Occipital lobe (tissue), 2 donors: ENCODE results near the gene ITGA1. TPM values are rescaled to one million over a fixed set of nuclear protein-coding genes. Genes with fewer than 3 reads are reported as not detected.
"Not testable (repeated sequence)": the region's sequence is repeated elsewhere in the genome, so short reads cannot be mapped to it uniquely, and the experiment has no call there.

Source experiments
- DNase-seq: peaks from one replicate; lab custom pipeline; 2025; lab: John Stamatoyannopoulos, UW
- total RNA-seq: library from RNA; depleted of rRNA; stranded (reverse); fragments of >200 nt; gene quantifications from one replicate; pipeline ENCODE4 v1.2.3, GENCODE V29; 2014

ITGA1 gene
- total RNA-seq, 1 donor from 2014 or later: 7.2 TPM

DNA sequence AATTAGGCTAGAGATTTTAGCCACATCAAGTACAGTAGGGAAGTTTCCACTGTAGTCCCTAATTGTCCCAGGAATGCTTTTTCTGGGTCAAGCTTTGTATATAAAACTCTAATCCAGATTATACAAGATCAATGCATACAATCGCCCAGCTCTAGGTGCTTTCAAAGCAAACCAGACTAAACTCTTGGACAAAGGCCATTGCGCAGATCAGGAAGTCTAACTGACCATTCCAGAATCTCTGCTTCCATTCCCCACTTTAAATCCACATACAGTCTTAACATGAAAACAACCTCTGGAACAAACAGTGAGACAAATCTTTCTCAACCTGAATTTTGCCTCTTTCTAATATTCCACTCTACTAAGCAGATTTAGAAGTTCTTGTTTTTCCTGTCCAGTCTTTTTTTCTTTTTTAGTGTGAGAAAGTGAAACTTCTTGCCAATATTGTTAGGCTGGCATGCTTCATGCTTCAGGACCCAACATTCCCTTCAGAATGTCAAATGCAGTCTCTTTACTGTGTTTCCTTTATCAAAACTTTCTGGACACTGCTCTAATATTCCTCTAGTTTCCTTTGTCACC, 76.1 kb downstream of the ITGA1 start:
- DNase-seq: no peak

DNA sequence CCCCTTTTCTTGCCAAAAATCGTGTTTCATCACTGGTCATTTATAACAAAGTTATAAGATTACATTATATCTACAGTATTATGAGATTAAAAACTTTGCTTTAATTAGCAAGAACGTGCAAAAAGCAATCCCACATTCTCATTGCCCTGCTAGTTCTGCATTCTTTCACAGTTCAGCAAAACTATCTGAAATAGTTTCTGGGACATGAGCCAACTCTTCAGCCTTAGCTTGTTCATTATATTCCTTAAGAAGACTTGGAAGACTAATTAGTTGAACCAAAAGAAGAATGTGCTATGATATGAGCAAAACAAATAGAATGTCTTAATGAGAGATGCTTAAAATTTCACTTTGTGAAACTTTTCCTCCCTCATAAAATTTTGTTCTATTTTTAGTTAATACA, 76.7 kb downstream of the ITGA1 start:
- DNase-seq: no peak

DNA sequence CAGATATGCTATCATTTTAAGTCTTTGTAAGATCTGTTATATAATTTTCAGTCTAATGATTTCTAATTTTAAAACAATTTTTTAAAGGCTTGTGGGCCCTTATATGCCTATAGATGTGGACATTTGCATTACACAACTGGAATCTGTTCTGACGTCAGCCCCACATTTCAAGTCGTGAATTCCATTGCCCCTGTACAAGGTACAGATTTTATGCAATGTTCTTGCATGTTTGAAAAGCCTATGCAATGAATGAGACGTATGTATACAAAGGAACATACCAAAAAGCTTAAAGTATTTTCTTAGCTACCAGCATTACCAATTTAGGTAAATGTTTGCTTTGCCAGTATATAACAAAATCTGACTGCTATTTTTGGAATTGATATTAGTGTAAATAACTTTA, 77.2 kb downstream of the ITGA1 start:
- DNase-seq: no peak

DNA sequence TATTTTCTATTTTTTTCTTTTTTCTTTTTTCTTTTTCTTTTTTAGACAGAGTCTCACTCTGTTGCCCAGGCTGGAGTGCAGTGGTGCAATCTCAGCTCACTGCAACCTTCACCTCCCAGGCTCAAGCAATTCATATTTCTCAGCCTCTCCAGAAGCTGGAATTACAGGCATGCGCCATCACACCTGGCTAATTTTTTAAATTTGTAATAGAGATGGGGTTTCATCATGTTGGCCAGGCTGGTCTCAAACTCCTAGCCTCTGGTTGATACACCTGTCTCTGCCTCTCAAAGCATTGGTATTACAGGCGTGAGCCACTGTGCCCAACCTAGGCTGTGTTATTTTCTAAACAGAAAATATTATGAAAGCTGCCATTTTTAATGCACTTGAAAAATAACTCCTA, 78.3 kb downstream of the ITGA1 start:
- not testable (repeated sequence) for DNase-seq

DNA sequence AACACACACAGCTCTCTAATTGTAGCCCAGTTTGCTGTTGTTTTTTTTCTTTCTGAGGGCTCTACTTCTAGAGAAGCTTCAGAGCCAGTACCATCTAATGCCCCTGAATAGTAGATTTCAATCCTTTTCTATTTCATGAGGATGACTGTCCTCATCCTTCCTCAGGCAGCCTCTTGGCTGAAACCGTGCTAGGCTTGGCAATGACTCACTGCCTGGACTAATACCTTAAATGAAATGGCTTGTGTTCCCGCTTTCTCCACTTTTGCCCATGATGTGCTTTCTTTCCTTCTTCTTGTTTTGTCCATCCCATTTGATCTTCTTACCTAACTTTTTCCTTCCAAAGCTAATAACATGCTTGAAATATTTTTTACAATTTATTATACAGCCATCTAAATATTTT, 80.1 kb downstream of the ITGA1 start:
- no peak for DNase-seq

DNA sequence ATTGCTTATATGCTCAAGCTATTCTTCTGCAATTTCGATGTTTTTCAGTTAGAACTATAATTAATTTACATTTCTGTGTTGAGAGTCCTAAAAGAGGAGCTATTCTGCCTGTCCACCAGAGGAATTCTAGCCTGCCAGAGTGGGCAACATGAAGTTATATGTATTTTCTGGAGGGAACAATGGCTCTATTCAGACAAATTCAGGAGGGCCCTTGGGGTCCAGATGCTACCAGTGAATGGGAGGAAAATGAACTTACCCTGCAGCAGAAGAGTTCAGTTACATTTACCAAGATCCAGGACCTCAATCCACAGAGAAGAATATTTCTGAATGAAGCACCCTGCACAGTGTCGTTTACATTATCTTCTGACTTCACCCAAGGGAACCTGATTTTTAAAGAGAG, 80.7 kb downstream of the ITGA1 start:
- DNase-seq: no peak

DNA sequence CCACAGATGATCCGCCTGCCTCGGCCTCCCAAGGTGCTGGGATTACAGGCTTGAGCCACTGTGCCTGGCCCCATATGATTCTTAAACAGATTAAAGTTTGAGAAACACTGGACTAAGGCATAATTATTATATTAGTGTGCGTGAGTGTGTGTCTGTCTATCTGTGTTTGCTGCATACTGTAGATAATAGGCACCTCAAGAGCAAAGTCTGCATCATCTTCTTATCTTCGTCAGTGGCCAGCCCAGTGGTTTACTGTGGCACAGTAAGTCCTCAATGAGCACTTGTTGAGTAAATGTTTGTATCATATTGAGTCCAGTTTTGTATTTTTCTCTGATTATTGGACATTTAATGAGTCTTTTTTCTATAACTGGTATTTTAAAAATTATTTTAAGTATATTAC, 81.7 kb downstream of the ITGA1 start:
- no peak for DNase-seq

DNA sequence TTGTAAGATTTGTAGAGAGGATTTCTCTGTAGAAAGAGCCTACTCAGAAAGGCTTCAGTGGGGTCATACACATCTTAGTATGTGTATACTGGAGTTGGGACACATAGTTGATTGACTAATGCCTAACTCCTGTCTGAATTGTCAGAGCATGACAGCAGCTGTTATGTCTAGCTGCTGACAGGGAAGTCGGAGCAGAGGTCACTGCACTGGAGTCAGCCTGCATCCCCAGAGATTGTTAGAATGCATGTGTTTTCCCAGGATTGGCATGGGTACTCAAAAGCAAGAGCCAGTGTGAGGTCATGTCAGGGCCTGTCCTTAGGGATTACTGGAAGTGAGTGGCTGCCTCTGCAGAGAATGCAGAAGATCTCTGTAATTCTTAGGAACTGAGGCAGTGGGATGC, 82.7 kb downstream of the ITGA1 start:
- DNase-seq: no peak

DNA sequence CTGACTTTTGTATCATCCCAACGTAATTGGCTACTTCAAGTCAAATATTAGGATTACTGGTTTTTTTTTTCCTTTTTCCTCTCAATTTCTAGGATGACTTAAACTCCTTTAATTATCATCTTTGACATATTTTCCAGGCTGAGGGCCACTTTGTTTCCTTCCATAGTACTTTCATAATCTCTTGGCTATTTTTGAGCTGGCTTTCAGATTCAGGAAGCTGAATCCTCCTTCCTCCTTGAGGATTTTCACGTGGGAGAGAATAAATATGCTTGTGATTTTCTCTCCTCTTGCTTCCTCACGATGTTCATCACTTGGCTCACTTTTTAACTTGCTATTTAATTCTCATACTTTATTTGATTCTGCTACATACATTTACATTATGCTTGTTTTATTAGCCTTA, 88.1 kb downstream of the ITGA1 start:
- DNase-seq: no peak

DNA sequence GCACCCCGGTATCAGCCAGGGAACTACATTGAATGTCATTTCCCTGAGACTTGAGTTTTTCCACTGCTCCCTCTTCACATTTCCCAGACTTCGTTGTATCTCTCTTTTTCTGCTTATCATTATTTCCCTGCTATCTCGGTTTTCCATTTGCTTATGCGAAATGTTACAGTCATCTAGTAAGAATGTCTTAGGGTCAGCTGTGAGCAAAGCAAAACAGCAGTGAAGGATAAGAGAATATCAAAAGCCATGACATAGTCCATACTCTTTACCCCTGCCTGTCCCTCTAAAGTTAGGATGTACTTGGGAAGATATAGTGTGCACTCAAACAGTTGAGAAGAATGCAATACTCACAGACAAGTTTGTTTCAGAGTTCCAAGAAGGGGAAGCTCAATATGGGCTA, 88.7 kb downstream of the ITGA1 start:
- DNase-seq: no peak

DNA sequence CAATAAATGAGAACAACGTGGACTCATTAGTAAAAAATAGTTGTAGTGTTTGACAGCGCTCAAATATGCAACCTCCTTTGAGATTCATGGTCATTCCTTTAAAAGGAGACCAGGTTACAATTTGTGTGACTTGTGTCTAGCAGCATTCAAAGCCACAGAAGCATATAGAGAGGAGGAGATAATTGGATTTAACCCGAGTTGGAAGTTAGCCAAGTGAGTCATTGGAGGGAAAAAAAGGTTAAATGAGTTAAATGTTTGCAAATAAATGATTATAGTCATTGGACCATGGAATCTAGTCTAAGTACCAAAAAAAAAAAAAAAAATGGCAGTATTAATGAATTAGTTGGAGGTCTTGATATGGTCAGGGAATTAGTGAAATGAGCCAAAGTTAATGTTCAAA, 90.9 kb downstream of the ITGA1 start:
- no peak for DNase-seq

DNA sequence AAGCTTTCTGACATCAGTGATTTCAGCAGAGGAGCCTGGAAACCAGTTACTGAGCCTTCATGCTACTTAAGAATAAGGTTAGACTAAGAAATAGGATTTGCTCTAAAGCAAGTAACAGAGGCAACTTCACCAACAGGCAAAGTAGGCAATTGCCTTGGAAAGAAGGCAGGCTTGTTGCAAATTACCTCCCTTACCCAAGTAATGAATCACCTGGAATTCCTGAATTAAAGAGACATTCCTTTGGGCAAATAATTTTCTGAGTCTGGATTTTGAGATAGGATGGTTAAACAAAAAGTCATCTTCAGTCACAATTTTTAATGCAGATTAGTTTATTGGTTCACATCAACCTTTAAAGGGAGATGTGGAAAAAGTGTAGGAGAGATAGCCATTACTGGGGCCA, 92.8 kb downstream of the ITGA1 start:
- no peak for DNase-seq

DNA sequence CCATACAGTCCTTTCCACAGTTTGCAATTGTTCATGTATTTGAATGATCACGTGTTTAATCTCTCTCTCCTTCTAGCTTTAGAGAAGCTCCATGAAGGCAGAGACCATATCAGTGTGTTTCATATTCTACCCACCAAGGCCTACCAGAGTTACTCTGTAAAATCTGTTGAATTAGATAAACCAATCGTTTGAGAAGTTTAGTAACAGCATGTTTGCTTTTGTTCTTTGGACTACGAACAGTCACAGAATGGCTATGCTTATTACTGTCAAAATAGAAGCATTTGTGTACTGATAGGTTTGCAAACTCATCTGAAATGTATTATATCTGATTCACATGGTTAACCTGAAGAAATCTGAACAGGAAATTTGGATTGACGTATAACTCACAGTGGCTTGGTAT, 93.8 kb downstream of the ITGA1 start:
- DNase-seq: no peak

DNA sequence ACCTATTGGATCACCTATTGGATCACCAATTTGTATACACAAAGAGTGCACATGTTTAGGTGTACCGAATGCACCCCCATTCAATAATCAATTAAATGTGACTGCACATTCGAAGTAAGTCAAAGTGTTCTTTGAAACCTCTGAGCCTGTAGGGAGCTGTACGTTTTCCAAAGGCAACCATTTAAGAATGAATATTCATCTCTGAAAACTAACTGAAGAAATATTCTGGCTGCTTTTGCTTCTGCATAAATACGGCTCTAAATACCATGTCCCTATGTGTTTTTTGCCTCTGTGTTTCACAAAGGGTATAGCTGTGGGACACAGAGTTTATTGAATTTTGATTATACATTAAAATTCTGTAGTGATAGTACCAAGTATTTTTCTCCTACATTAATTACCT, 95.4 kb downstream of the ITGA1 start:
- DNase-seq: no peak

DNA sequence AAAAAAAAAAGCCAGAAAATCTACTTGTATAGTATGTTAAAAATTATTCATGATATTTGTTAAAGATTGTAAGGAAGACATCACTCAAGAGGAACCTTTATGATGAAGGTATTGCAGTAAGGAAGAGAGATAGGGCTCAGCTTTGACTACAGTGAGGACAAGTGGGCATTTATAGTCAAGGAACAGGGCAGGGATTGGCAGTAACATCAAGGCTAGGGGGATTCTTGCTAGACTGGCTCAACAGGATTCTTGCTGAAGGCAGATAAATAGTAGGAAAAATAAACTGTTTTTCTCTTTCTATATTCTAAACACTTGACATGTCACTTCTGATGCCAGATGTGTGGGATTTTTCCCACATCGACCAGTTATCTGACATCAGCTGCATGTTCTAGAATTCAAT, 96.7 kb downstream of the ITGA1 start:
- no peak for DNase-seq

DNA sequence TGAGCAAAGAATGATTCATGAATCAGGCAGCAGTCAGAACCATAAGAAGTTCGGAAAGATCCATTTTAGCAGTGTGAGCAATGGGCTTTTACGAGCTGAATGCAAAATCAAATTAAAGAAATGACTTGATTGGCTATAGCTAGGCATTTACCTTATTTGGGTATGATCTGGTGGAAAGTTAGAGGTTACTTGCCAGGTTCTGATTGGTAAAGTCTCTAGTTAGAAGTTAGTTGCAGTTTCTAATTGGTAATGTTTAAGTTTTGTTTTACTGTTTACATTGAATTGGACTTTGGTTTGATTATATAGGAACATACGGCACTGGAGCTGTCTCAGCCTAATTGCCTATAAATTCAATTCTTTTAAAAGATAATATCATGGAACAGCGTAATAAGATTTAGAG, 97.9 kb downstream of the ITGA1 start:
- no peak for DNase-seq

DNA sequence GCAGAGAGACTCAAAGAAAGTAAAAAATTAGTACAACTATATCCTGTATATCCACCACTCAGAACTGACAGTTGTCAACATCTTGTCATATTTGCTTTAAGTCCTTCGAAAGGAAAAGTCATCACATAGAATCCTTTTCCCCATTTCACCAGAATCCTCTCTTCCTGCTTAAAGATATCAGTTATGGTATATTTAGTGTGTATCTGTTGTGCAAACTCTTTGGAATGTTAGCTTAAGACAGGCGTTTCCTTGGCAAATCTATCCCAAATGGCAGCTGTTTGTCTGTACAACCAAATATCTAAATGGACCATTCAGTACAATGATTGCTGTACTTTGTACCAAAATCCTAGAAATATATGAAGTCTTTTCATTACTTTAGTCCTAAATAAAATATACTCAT, 98.5 kb downstream of the ITGA1 start:
- DNase-seq: no peak

DNA sequence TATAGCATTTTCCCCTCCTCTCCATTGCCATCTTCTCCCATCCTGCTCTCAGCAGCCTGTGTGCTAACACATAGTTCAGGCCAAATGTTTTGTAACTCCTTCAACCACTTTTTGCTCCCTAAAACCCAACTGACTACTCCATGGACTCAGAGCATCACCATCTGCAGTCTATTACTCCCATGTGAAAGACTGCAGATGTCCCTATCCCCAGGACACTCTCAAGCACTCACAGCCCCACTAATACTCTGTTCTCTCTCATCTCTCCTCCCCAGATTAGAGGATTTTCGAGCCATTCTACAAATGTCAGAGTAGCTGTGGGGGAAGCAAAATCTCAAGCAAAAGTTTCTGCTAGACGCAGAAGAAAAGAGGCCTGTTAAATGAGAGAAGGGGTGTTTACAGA, 99.3 kb downstream of the ITGA1 start:
- no peak for DNase-seq

DNA sequence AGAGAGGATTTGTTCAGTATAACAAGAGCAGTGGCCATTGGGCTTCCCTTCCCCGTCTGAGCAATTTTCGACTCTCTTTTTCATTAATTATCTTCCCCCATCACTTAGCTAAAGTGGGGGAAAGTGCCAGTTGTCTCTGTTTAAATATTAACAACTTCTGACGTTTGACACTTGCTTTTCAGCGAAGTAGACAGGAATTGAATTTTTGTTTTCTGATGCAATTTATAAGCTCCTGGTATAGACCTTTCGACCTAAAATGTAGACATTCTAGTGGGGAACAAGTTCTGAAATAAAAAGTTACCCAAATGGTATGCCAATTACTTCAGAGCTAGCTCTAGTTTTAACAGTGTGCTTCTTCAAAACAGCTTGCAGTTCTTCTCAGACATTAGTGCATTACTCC, 100.6 kb downstream of the ITGA1 start:
- DNase-seq: no peak

DNA sequence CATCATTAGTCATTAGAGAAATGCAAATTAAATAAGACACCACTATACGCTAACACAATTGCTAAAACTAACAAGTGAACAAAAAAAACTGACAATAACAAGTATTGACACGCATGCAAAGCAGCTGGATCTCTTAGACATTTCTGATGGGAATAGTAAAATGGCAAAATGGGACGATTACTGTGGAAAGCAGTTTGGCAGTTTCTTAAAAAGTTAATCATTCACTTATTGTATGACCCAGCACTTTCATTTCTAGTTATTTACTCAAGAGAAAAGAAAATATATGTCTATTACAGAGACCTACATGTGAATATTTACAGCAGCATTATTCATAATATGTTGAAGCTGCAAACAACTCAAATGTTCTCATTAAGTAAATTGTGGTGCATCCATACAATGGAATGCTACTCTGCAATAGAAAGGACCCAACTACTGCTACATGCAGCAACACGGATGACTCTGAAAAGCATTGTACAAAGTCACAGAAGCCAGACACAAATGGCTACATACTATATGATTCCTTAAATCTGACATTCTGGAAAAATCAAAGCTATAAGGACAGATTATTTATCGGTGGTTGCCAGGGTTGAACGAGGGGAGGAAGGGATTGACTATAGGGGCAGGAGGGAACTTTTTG, 104.6 kb downstream of the ITGA1 start:
- DNase-seq: no peak

DNA sequence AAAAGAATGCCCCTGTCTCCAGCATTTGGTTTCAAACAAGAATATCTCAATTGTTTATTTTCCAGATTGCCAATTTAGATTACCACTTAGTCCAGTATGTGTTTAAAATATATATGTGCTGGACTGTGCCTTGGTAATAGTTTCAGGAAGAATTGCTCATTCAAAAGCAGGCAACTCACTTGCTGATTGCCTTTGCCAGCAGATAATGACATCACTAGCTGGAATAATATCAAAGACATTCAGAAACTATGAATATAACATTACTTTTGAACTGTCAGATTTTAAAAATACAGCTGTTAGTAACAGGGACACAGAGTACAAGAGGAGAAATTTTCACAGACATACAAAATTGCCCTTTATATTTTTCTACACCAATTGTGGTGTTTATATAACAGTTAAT, 105.4 kb downstream of the ITGA1 start:
- no peak for DNase-seq

DNA sequence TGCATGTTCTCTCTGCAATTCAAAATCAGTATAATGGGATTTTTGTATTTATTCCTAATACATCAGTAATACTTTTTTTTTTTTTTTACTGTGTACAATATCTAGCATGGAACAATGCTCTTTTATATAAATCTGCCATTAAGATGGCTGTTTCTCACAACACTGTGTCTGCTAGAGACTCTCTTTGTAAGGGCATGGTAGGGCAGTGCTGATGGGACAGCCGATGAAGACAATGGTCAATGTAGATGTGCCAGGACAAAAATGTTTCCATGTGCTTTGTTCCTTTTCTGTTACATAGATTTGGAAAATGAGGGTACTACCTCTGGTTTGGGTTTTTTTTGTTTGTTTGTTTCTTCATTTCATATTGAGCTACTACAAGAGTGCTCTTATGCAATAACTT, 106.1 kb downstream of the ITGA1 start:
- no peak for DNase-seq

DNA sequence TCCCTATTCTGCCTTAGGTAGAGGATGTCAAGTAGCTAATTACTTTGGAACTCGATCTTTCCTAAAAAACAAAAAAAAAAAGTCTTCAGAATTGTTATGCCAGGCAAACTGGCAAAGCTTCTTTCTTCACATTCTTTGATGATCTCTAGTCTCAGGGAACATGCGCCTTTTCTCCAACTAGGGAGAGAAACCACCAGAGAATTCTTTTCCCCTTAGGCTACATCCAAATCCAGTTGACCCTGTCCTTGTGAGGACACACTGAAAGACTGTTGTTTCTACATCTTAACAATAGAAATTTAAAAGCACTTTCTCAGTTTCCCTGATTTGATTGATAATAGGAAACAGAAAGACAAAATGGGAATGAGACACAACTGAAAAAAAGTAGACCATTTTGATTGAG, 106.7 kb downstream of the ITGA1 start:
- no peak for DNase-seq

DNA sequence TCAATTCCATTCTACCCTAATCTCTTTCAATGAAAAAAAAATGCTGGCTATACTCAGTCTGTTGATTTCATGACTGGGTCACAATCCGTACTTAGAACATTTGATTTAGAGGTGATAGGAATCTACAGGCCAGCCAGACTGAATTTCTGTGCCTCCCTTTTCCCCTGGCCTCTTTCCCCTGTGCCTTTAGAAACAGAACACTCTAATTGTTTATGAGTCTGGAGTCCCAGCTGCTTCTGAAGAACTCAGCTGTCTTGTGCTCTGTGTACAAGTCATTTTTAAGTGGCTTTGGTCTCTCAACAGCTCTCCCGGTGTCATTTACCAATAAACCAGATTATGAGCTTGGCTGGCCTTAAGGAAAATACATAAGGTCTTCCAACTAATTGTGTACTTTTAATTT, 107.4 kb downstream of the ITGA1 start:
- DNase-seq: no peak
